Gastroesophageal sphincter (tissue), 4 donors: Measurements from ENCODE around the gene FAM168A. TPM values are rescaled to one million over a fixed set of nuclear protein-coding genes. Genes with fewer than 3 reads are reported as not detected.

Experiments used
- ATAC-seq: fragments of 150-250 bp; one replicate; pipeline ENCODE4 v1.9.1; 2016; ENCODE audit warnings: mild to moderate bottlenecking, moderate library complexity
- H3K27ac ChIP-seq, 4 donors: fragments of 200-600 bp; sonication (generic) in 3 of 4; 1 replicate in 3 of 4; 2 replicates in 1 of 4; pipeline ENCODE4 v1.5.1; 2016 to 2019
- H3K27me3 ChIP-seq: fragments of 200-600 bp; sonication (generic); one replicate; pipeline ENCODE4 v1.5.1; 2019
- H3K36me3 ChIP-seq, 2 donors: fragments of 200-600 bp; sonication (generic); one replicate each; pipeline ENCODE4 v1.5.1; 2019; ENCODE audit warnings: control low read depth in 1 of 2
- H3K4me1 ChIP-seq, 3 donors: fragments of 200-600 bp; sonication (generic); 1 replicate in 2 of 3; 2 replicates in 1 of 3; pipeline ENCODE4 v1.5.1; 2016 to 2019; ENCODE audit warnings: control low read depth in 2 of 3
- H3K4me3 ChIP-seq, 2 donors: fragments of 200-600 bp; sonication (generic); one replicate each; pipeline ENCODE4 v1.5.1; 2019; ENCODE audit warnings: mild to moderate bottlenecking in 1 of 2, moderate library complexity in 1 of 2
- H3K9me3 ChIP-seq, 3 donors: fragments of 200-600 bp; sonication (generic); one replicate each; pipeline ENCODE4 v1.5.1; 2017 to 2019; ENCODE audit warnings: control low read depth in 2 of 3
- CTCF ChIP-seq, 4 experiments: fragments of 200-600 bp in 2 of 4; fragments of 450-650 bp in 2 of 4; sonication (generic) in 1 of 4; IDR thresholded peaks; one replicate each; pipeline ENCODE4 v1.5.1; 2017 to 2019; ENCODE audit warnings: antibody characterized with exemption in 4 of 4, mild to moderate bottlenecking in 2 of 4, moderate library complexity in 2 of 4
- EP300 ChIP-seq: sonication (generic); formaldehyde crosslinking; IDR thresholded peaks from one replicate; pipeline ENCODE4 v1.6.1; 2017; ENCODE audit warnings: antibody characterized with exemption, mild to moderate bottlenecking
- POLR2A ChIP-seq, 2 donors: fragments of 450-650 bp; IDR thresholded peaks; one replicate each; pipeline ENCODE4 v1.6.1; 2017; ENCODE audit warnings: antibody characterized with exemption in 2 of 2, mild to moderate bottlenecking in 2 of 2, moderate library complexity in 1 of 2
- POLR2AphosphoS5 ChIP-seq: sonication (generic); formaldehyde crosslinking; IDR thresholded peaks from one replicate; pipeline ENCODE4 v1.6.1; 2017; ENCODE audit warnings: antibody characterized with exemption
- WGBS, 2 donors: methylation state at CpG; one replicate each; pipeline ENCODE4 v1.1.5; 2018; ENCODE audit warnings: low coverage in 1 of 2; 5-methylcytosine and 5-hydroxymethylcytosine counted together
- total RNA-seq, 4 donors: library from RNA; depleted of rRNA; stranded (reverse); fragments of >200 nt; gene quantifications; one replicate each; pipeline ENCODE4 v1.1.0, GENCODE V29; 2016

The FAM168A gene
- total RNA-seq, 4 donors from 2014 or later = 27.5 to 51.8 (median 42.0) TPM

GRCh38 chr11:73496134-73496533 lies 101.8 kb downstream of the FAM168A start:
- WGBS, 2 donors = 95 to 100% methylated on average over 4 to 6 of the region's 6 CpGs
- no peak overlapping the region for H3K27ac ChIP-seq
- no peak for ATAC-seq

GRCh38 chr11:73495731-73496130 lies 102.2 kb downstream of the FAM168A start:
- ATAC-seq = no peak
- H3K36me3 ChIP-seq = no peaks in the 10 kb centered on the region
- TF ChIP-seq EP300 = no peak
- no peak for TF ChIP-seq CTCF (IDR thresholded peaks at IDR 0.05)
- TF ChIP-seq POLR2A (IDR thresholded peaks at IDR 0.05) = no peak
- no peak for TF ChIP-seq POLR2AphosphoS5
- peaks cover 0 to 11% (median 0%) of the 10 kb centered on the region in 3 donors for H3K4me1 ChIP-seq
- H3K27ac ChIP-seq = no peak overlapping the region
- no peaks in the 10 kb centered on the region for H3K27me3 ChIP-seq
- WGBS, 2 donors = 75% methylated on average over 2 of the region's 2 CpGs; no CpG with 5 or more reads in 1 of the 2 donors
- H3K4me3 ChIP-seq = no peak overlapping the region
- H3K9me3 ChIP-seq = no peaks in the 10 kb centered on the region

More at GRCh38 chr11:73496134-73496533, 101.8 kb downstream of the FAM168A start:
- H3K9me3 ChIP-seq = no peaks in the 10 kb centered on the region
- H3K4me3 ChIP-seq = no peak overlapping the region
- H3K27me3 ChIP-seq = no peaks in the 10 kb centered on the region
- no peaks in the 10 kb centered on the region for H3K36me3 ChIP-seq
- TF ChIP-seq POLR2AphosphoS5 (no peak), CTCF (IDR thresholded peaks at IDR 0.05) (no peak), EP300 (no peak), POLR2A (IDR thresholded peaks at IDR 0.05) (no peak)
- peaks cover 0 to 11% (median 0%) of the 10 kb centered on the region in 3 donors for H3K4me1 ChIP-seq

GRCh38 chr11:73493956-73494598 lies 103.8 kb downstream of the FAM168A start:
- Histone ChIP-seq H3K4me1 (peaks cover 0 to 11% (median 0%) of the 10 kb centered on the region in 3 donors), H3K4me3 (no peak overlapping the region), H3K9me3 (no peaks in the 10 kb centered on the region), H3K27me3 (no peaks in the 10 kb centered on the region), H3K27ac (no peak overlapping the region), H3K36me3 (no peaks in the 10 kb centered on the region)
- TF ChIP-seq POLR2A (IDR thresholded peaks at IDR 0.05) (no peak), EP300 (no peak), POLR2AphosphoS5 (no peak), CTCF (IDR thresholded peaks at IDR 0.05) (no peak)
- WGBS, 2 donors = no CpG with 5 or more reads among the region's 1 CpG
- no peak for ATAC-seq

- Histone ChIP-seq H3K36me3 (peaks cover 0 to 3% of the 10 kb centered on the region in 2 donors), H3K4me1 (no peaks in the 10 kb centered on the region), H3K27ac (no peak overlapping the region), H3K27me3 (no peaks in the 10 kb centered on the region), H3K9me3 (peaks cover 0 to 18% (median 2%) of the 10 kb centered on the region in 3 donors), H3K4me3 (no peak overlapping the region)
- ATAC-seq = no peak
- no CpG with 5 or more reads among the region's 1 CpG for WGBS, 2 donors
- TF ChIP-seq POLR2AphosphoS5 = no peak
- no peak for TF ChIP-seq CTCF (IDR thresholded peaks at IDR 0.05)
- no peak for TF ChIP-seq POLR2A (IDR thresholded peaks at IDR 0.05)
- no peak for TF ChIP-seq EP300
Observed at GRCh38 chr11:73481626-73482025, 116.3 kb downstream of the FAM168A start.

GRCh38 chr11:73480677-73481076 lies 117.2 kb downstream of the FAM168A start:
- Histone ChIP-seq H3K36me3 (peaks cover 0 to 3% of the 10 kb centered on the region in 2 donors), H3K27me3 (no peaks in the 10 kb centered on the region), H3K27ac (no peak overlapping the region), H3K4me3 (no peak overlapping the region), H3K9me3 (peaks cover 0 to 21% (median 2%) of the 10 kb centered on the region in 3 donors), H3K4me1 (no peaks in the 10 kb centered on the region)
- ATAC-seq = no peak
- WGBS, 2 donors = 56 to 79% methylated on average over 2 of the region's 2 CpGs
- TF ChIP-seq POLR2AphosphoS5 = no peak
- TF ChIP-seq POLR2A (IDR thresholded peaks at IDR 0.05) = no peak
- no peak for TF ChIP-seq EP300
- no peak for TF ChIP-seq CTCF (IDR thresholded peaks at IDR 0.05)
